HepG2 (cell line): ENCODE measurements around the gene CD46. TPM values are rescaled to one million over a fixed set of nuclear protein-coding genes. Genes with fewer than 3 reads are reported as not detected.
A peak's percentile ranks its signal among the peaks of the same experiment; 100 is the strongest.

Experiments used
- ARID4A ChIP-seq: sonication (generic); formaldehyde crosslinking; IDR thresholded peaks from 2 replicates; pipeline ENCODE4 v1.5.0; 2020; ENCODE audit warnings: mild to moderate bottlenecking, missing genetic modification reagents, borderline replicate concordance
- ATF3 ChIP-seq: sonication (generic); formaldehyde crosslinking; IDR thresholded peaks from 2 replicates; pipeline ENCODE4 v1.4.0; 2020; ENCODE audit warnings: missing genetic modification reagents
- FOXP4 ChIP-seq: sonication (generic); formaldehyde crosslinking; IDR thresholded peaks from 2 replicates; pipeline ENCODE4 v1.4.0; 2020; ENCODE audit warnings: missing genetic modification reagents
- GATAD2A ChIP-seq: IDR thresholded peaks from 2 replicates; pipeline ENCODE4 v1.6.1; 2016
- MYPOP ChIP-seq: sonication (generic); formaldehyde crosslinking; IDR thresholded peaks from 2 replicates; pipeline ENCODE4 v1.8.1; 2023; ENCODE audit warnings: mild to moderate bottlenecking, moderate library complexity, missing genetic modification reagents
- NR2C2 ChIP-seq: sonication (generic); formaldehyde crosslinking; IDR thresholded peaks from 2 replicates; pipeline ENCODE4 v1.4.0; 2020; ENCODE audit warnings: missing genetic modification reagents, mild to moderate bottlenecking, moderate library complexity, borderline replicate concordance
- RFXAP ChIP-seq: sonication (generic); formaldehyde crosslinking; IDR thresholded peaks from 2 replicates; pipeline ENCODE4 v1.4.0; 2020; ENCODE audit warnings: missing genetic modification reagents, borderline replicate concordance
- SALL2 ChIP-seq: sonication (generic); formaldehyde crosslinking; IDR thresholded peaks from 2 replicates; pipeline ENCODE4 v1.8.1; 2023; ENCODE audit warnings: mild to moderate bottlenecking, missing genetic modification reagents, inconsistent platforms
- ZNF280D ChIP-seq: sonication (generic); formaldehyde crosslinking; IDR thresholded peaks from 2 replicates; pipeline ENCODE4 v1.5.1; 2020; ENCODE audit warnings: mild to moderate bottlenecking, missing genetic modification reagents
- ZNF558 ChIP-seq: sonication (generic); formaldehyde crosslinking; IDR thresholded peaks from 2 replicates; pipeline ENCODE4 v1.9.0; 2022; ENCODE audit warnings: mild to moderate bottlenecking, missing genetic modification reagents, borderline replicate concordance
- ZNF563 ChIP-seq: sonication (generic); formaldehyde crosslinking; IDR thresholded peaks from 2 replicates; pipeline ENCODE4 v1.8.0; 2022; ENCODE audit warnings: mild to moderate bottlenecking, moderate library complexity, missing genetic modification reagents
- ZNF704 ChIP-seq: sonication (generic); formaldehyde crosslinking; IDR thresholded peaks from 2 replicates; pipeline ENCODE4 v1.8.1; 2023; ENCODE audit warnings: mild to moderate bottlenecking, inconsistent platforms, moderate library complexity, missing genetic modification reagents, borderline replicate concordance
- ZSCAN9 ChIP-seq: IDR thresholded peaks from 2 replicates; pipeline ENCODE4 v1.6.1; 2016; ENCODE audit warnings: borderline replicate concordance
- polyA plus RNA-seq, 8 experiments: library from polyadenylated mRNA; depleted of rRNA in 3 of 8; stranded (reverse) in 7 of 8; unstranded in 1 of 8; fragments of >200 nt; fragmentation: Illumina TruSeq in 4 of 8; extraction: Trizol in 4 of 8; gene quantifications; 2 replicates each; pipeline versions ENCODE4 v1.2.1 to v1.2.3, GENCODE V29; 2011 to 2016; ENCODE audit warnings: low read depth in 4 of 8, missing spikeins in 1 of 8, mixed read lengths in 1 of 8; ENCODE audit not compliant: insufficient read depth in 1 of 8
- total RNA-seq, 5 experiments: library from RNA; depleted of rRNA; stranded (reverse); fragments of >200 nt; fragmentation: Illumina TruSeq; extraction: Trizol; gene quantifications; 2 replicates each; pipeline ENCODE4 v1.2.3, GENCODE V29; 2016; ENCODE audit warnings: low read depth in 1 of 5

CD46 gene
- total and polyA plus RNA-seq, 2 of the 13 experiments (the other 11 are each of a cell fraction or from before 2014, with no cell fraction given) = 130 to 277 TPM

GRCh38 chr1:207823880-207824566 is 72.2 kb downstream of the CD46 start (continued):
- TF ChIP-seq ARID4A (CRISPR knock-in tag) = peak; percentile 40; the same call in 1 of the 2 replicates
- no peak for TF ChIP-seq NR2C2 (CRISPR knock-in tag)
- peak; percentile 54 for TF ChIP-seq FOXP4
- TF ChIP-seq GATAD2A (CRISPR knock-in tag) = peak; percentile 73; the same call in 1 of the 2 replicates
- TF ChIP-seq ZNF558 (CRISPR knock-in tag) = no peak
- 0 out of 2 replicates have a peak, but pooled peaks have one; percentile 67 for TF ChIP-seq SALL2
- peak; percentile 76 for TF ChIP-seq RFXAP (CRISPR knock-in tag)
- peak; percentile 67; the same call in 1 of the 2 replicates for TF ChIP-seq ZSCAN9 (CRISPR knock-in tag)
- peak; percentile 42; the same call in 1 of the 2 replicates for TF ChIP-seq MYPOP (CRISPR knock-in tag)
- TF ChIP-seq ZNF563 = no peak
- TF ChIP-seq ZNF280D (CRISPR knock-in tag) = no peak
- TF ChIP-seq ZNF704 = no peak
- no peak for TF ChIP-seq ATF3 (CRISPR knock-in tag)
